Hematopoietic multipotent progenitor cell treated with erythropoietin and hydrocortisone succinate and interleukin-3 and kit ligand, for 15 days (in vitro differentiated cells): ENCODE measurements around the gene JAML.

Experiments used
- DNase-seq: peaks from one replicate; pipeline ENCODE4 v3.0.0-alpha.2; 2015; ENCODE audit warnings: low spot score

Gene JAML

GRCh38 chr11:118239509-118240205 is 14.8 kb upstream of the JAML start:
- DNase-seq: no peak

DNA sequence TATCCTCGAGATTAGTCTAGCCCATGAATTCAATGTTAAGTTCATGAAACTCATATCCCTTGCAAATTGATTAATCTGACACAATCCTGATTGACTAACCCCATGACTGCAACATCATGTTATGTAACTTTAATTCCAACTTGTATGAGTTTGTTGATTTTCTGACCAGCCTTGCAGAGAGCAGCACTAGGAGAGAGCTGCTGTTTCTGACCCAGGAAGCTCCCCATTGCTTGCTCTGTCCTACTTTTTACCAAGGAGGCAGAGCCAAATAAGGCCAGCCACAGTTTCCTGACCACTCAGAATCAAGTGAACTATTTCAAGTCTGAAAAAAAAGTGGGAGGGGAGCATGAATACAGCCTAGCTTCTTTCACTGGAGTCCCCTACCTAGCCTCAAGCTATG is 14.1 kb upstream of the JAML start:
- DNase-seq: no peak

GRCh38 chr11:118238421-118238820 is 13.6 kb upstream of the JAML start:
- DNase-seq: no peak

GRCh38 chr11:118236170-118236569 is 11.4 kb upstream of the JAML start:
- no peak for DNase-seq

GRCh38 chr11:118234833-118235232 is 10.0 kb upstream of the JAML start:
- no peak for DNase-seq

DNA sequence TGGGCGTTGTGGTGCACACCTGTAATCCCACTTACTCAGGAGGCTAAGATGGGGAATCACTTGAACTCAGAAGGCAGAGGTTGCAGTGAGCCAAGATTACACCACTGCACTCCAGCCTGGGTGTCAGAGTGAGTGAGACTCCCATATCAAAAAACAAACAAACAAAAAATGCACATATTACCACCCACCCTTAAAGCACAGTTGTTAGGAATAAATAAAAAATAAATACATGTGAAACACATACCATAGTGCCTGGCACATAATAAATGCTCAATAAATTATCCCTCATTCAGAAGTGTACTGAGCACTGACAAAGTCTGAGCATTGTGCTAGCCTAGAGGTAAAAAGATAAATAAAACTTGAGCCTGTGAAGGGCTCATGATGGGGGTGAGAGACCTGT is 9.0 kb upstream of the JAML start:
- DNase-seq: no peak

- DNase-seq: no peak
Observed at GRCh38 chr11:118233377-118233776, 8.6 kb upstream of the JAML start.

DNA sequence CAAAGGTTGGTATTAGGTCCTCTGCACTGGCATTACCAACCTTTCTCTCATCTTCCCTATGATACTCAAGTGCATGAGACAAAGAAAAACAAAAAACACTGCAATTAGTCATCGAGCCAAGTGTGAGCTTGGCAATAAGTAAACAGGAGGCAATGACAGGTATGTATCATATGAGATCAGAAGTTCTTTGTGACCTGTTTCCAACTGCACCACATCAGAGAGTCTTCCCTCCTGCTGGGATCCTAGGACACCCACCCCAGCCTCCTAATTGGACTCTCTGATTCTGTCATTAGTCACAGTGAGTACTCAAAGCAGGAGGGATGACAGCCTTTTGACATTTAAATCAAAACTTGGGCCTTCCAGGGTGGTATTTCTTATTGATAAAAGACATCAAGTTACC is 7.8 kb upstream of the JAML start:
- no peak for DNase-seq

- DNase-seq: no peak
Observed at GRCh38 chr11:118231461-118231860, 6.7 kb upstream of the JAML start.

GRCh38 chr11:118230088-118230487 is 5.3 kb upstream of the JAML start:
- no peak for DNase-seq

- no peak for DNase-seq
Observed at GRCh38 chr11:118229274-118229847, 4.5 kb upstream of the JAML start.

DNA sequence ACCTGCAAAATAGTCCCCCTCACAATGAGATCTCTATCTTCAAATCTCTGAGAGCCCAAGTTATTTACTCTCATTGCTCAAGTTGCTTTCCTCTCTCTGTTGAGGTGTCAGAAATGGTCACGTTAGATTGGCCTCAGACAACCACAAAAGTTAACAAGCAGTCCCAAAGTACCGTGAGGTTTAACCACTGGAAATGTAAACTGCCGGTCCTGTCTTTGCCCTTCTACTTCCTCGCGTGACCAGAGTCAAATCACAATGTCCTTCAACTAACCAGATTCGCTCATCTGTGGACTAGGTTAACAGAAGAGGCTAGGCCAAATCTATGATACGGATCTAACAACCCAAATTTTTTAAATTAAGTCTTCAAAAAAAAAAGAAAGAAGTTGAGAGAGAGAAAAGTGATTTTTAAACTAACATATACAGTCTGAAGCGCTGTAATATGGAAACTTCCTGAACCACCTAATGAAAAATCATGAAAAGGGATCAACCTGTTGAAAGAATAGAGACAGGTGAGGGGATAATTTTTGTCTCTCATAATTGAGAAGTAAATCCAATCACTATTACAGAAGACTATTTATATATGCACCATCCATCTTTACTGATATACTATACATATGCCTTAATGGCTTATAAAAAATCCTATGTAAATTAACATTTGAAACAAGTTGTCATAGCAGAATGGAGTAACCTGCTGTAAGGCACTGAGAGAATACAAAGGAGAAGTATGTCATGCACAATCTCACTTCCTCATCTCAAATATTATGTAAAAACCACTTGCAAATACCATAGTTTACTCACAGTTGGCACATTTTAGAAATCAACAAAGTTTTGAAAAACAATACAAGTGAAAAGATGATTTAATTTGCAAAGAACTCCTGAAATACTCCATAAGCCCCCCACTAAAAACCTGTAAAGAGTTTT is 3.3 kb upstream of the JAML start:
- no peak for DNase-seq

DNA sequence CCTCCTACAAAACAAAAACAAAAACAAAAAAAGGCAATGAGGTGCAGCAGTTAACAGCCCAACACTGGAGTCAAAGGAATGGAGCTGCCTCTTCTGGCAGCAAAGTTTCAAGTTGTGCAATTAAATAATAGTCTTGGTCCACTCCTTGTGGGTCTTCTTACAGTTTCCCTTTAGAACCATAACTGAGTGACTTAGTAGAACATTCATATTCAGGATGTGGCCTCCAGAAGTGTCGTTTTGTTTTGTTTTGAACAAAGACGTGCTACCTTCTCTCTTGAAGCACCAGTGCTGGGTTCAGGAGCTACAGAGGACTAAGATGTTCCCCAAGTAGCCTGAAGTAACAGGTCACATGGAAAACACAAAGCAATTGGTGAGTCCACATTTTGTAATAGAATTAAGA is 2.0 kb upstream of the JAML start:
- no peak for DNase-seq

- DNase-seq: no peak
Observed at GRCh38 chr11:118226296-118226695, 1.5 kb upstream of the JAML start.

DNA sequence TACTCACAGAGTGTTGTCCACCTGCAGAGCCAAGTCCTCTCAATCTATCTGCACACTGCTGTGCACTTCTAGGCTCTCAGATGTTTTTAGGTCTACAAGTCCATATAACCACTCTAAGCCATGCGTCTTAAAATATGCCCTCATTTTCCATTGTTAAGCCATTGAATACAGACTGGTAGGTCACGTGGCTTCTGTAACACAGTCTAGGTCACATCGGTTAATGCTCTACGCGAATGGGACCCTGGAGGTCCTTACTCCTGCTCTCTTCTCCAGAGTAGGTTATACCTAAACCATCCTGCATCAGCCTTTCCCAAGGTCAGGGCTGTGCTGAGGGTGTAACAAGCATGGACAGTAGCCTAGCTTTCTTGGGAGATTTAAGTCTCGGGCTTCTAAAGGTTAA is 819 bp downstream of the JAML start:
- DNase-seq: no peak

DNA sequence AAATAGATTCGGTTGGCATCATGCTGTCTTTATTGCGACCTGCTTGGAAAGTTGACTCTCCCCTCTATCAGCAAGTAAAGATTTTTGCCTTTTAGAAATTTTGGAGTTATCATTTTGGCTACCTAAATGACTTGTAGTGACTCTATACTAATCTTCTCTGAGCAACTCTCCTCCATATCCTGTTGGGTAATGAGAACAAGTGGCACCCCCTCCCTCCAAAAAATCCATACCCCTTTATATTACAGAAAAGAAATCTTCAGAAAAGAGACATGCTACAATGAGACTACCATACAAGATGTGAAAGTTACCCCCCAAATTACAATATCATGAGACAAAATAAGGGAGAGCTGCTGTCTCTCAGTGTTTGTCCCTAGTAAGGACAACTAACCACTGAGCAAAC is 1.2 kb downstream of the JAML start:
- no peak for DNase-seq

GRCh38 chr11:118222437-118222836 is 2.4 kb downstream of the JAML start:
- DNase-seq: no peak

GRCh38 chr11:118221419-118221818 is 3.4 kb downstream of the JAML start:
- no peak for DNase-seq

GRCh38 chr11:118219732-118220131 is 5.1 kb downstream of the JAML start:
- DNase-seq: no peak

DNA sequence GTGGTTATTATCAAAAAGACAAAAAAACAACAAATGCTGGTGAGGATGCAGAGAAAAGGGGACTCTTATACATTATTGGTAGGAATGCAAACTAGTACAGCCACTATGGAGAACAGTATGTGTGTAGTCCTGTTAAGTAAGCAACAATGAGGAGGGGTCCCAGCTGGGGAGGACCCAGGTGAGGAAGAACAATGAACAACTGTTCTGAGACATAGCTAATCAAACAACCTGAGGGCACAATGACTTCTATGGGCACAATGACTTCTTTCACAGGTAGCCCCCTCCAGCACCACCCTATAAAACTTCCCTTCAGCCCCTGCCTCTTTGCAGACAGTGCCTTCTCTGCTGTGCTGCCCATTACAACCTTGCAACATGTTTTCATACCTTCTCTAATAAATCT is 5.6 kb downstream of the JAML start:
- DNase-seq: no peak

GRCh38 chr11:118217575-118217974 is 7.2 kb downstream of the JAML start:
- no peak for DNase-seq

DNA sequence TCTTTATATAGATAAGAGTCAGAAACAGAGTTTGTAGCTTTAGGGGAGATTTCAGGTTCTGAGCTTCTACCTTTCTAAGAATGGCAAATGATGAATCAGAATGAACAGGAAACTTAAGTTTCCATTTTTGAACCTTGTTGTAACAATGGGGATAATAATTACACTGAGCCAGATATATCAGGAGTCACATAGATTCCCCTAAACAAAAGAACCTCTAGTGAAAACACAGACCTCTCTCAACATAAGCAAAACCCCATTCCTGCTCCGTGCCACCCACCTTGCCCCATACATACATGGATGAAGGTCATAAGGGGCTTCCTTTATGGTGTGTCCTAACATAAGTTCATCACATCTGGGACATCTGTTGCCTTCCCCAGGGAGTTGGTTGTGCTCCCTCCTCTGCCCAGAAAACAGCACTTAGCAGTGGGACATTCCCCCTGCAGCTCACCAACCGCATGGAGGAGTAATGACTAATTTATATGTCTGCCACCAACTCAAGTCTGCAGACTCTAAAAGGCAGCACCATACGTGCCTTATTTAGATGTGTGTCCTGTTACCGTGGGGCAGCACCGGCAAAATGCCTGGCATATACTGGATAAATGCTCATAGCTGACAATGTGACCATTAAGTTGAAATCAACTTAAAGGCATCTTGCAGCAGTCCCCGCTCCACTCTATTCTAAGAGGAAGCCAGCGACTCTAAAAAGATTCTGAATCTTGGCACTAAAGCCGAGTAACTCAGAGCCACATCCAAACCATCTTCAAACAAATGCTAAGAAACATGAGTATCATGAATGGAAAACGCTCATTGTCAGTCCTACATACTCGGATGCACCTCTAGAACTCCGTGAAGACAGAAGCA is 8.0 kb downstream of the JAML start:
- DNase-seq: no peak
